C1 segment of cervical spinal cord (tissue), 14 donors: ENCODE measurements around the gene AOAH.
A peak's percentile ranks its signal among the peaks of the same experiment; 100 is the strongest.
"Not testable (repeated sequence)": the region's sequence is repeated elsewhere in the genome, so short reads cannot be mapped to it uniquely, and the experiment has no call there.

ENCODE experiments used
- DNase-seq, 14 donors: peaks; one replicate each; lab custom pipeline; 2025; lab: John Stamatoyannopoulos, UW

Gene AOAH

GRCh38 chr7:36658335-36659171 is 65.7 kb downstream of the AOAH start:
- DNase-seq, result no peak

- no peak for DNase-seq
Measured at GRCh38 chr7:36657036-36657660, 67.1 kb downstream of the AOAH start.

GRCh38 chr7:36654436-36654835 is 69.9 kb downstream of the AOAH start:
- no peak for DNase-seq

- no peak for DNase-seq
Measured at GRCh38 chr7:36653663-36654355, 70.5 kb downstream of the AOAH start.

- DNase-seq, result no peak
Measured at GRCh38 chr7:36653008-36653662, 71.2 kb downstream of the AOAH start.

GRCh38 chr7:36652431-36652830 is 71.9 kb downstream of the AOAH start:
- DNase-seq, result no peak

- no peak for DNase-seq
Measured at GRCh38 chr7:36651404-36651803, 72.9 kb downstream of the AOAH start.

GRCh38 chr7:36650766-36651312 is 73.5 kb downstream of the AOAH start:
- no peak for DNase-seq

GRCh38 chr7:36650320-36650719 is 74.0 kb downstream of the AOAH start:
- DNase-seq, result no peak

GRCh38 chr7:36649319-36649718 is 75.0 kb downstream of the AOAH start:
- not testable (repeated sequence) for DNase-seq

- DNase-seq, result no peak
Measured at GRCh38 chr7:36648441-36648840, 75.9 kb downstream of the AOAH start.

GRCh38 chr7:36644625-36645422 is 79.5 kb downstream of the AOAH start:
- peak in 1 of 14 donors; percentile 21 for DNase-seq

- no peak for DNase-seq
Measured at GRCh38 chr7:36642414-36642813, 81.9 kb downstream of the AOAH start.

GRCh38 chr7:36642010-36642409 is 82.3 kb downstream of the AOAH start:
- DNase-seq, result no peak

- DNase-seq, result no peak
Measured at GRCh38 chr7:36640682-36641081, 83.6 kb downstream of the AOAH start.

GRCh38 chr7:36639826-36640225 is 84.5 kb downstream of the AOAH start:
- no peak for DNase-seq

GRCh38 chr7:36638586-36639263 is 85.6 kb downstream of the AOAH start:
- DNase-seq, result no peak

GRCh38 chr7:36638140-36638539 is 86.2 kb downstream of the AOAH start:
- no peak for DNase-seq

GRCh38 chr7:36637417-36637816 is 86.9 kb downstream of the AOAH start:
- no peak for DNase-seq

GRCh38 chr7:36636126-36636525 is 88.2 kb downstream of the AOAH start:
- DNase-seq, result no peak
